Right lobe of liver (tissue), 6 donors: ENCODE data around the gene ROR2. TPM values are rescaled to one million over a fixed set of nuclear protein-coding genes. Genes with fewer than 3 reads are reported as not detected.

ENCODE experiments used
- ATAC-seq, 4 donors: fragments of 200-7000 bp; cut with Tn5 transposase; one replicate each; pipeline ENCODE4 v1.9.1; 2020; ENCODE audit warnings: mild to moderate bottlenecking in 4 of 4, moderate library complexity in 4 of 4
- DNase-seq, 3 donors: peaks; one replicate each; pipeline ENCODE4 v3.0.0-alpha.2; 2020
- H3K27ac ChIP-seq, 3 donors: fragments of 200-600 bp; one replicate each; pipeline ENCODE4 v1.8.0; 2022
- H3K27me3 ChIP-seq, 2 donors: fragments of 200-600 bp; one replicate each; pipeline ENCODE4 v1.8.0; 2022
- H3K36me3 ChIP-seq, 4 donors: fragments of 200-600 bp; sonication (generic) in 1 of 4; one replicate each; pipeline versions ENCODE4 v1.5.1 to v1.8.0; 2017 to 2022; ENCODE audit warnings: control low read depth in 1 of 4
- H3K4me1 ChIP-seq, 4 donors: fragments of 200-600 bp; sonication (generic) in 1 of 4; one replicate each; pipeline versions ENCODE4 v1.5.1 to v1.8.0; 2017 to 2022; ENCODE audit warnings: control low read depth in 1 of 4
- H3K4me3 ChIP-seq, 3 donors: fragments of 200-600 bp; one replicate each; pipeline ENCODE4 v1.8.0; 2022
- H3K9me3 ChIP-seq, 4 donors: fragments of 200-600 bp; sonication (generic) in 1 of 4; one replicate each; pipeline versions ENCODE4 v1.5.1 to v1.8.0; 2017 to 2022; ENCODE audit warnings: control low read depth in 1 of 4
- POLR2A ChIP-seq: fragments of 450-650 bp; IDR thresholded peaks from one replicate; pipeline ENCODE4 v1.6.1; 2017; ENCODE audit warnings: antibody characterized with exemption, mild to moderate bottlenecking
- WGBS: methylation state at CpG from one replicate; pipeline ENCODE4 v1.1.6; 2018; ENCODE audit warnings: low coverage, low lambda C conversion rate; ENCODE audit not compliant: insufficient coverage; ENCODE audit errors: missing lambda C conversion rate; 5-methylcytosine and 5-hydroxymethylcytosine counted together
- intact Hi-C, 2 donors: fragments of 100-400 bp; cut with DNase I; formaldehyde crosslinking; loops; one replicate each; pipeline versions ENCODE4 v1.11.2 to v1.14.1; 2022
- total RNA-seq, 6 experiments: library from RNA; depleted of rRNA in 2 of 6; stranded (reverse); fragments of >200 nt in 2 of 6; fragmentation: NEBNext Ultra II Directional in 3 of 6; extraction: Animal tissue kit (Norgen Biotek cat#: 25700) in 3 of 6; gene quantifications; one replicate each; pipeline versions ENCODE4 v1.1.0 to v1.2.4, GENCODE V29; 2016 to 2023
- TF ChIP-seq, protein P1 (sequence below), 4 donors: fragments of 200-600 bp in 3 of 4; fragments of 450-650 bp in 1 of 4; IDR thresholded peaks; one replicate each; pipeline versions ENCODE4 v1.5.1 to v1.8.0; 2016 to 2022; ENCODE audit warnings: antibody characterized with exemption in 4 of 4, mild to moderate bottlenecking in 2 of 4
- donor health status: DM: no; HTN: yes; CAD: no.
- donor health status: DM: no; HTN: no; CAD: no.
- donor health status: DM: no; HTN: no; CAD: no.
- donor health status: DM: no; HTN: yes; CAD: no.
- donor health status: DM: no; HTN: yes; CAD: no.

The ROR2 gene
- total RNA-seq, 6 experiments from 2014 or later = 0.12 to 1.2 (median 0.49) TPM; not detected in 1

DNA sequence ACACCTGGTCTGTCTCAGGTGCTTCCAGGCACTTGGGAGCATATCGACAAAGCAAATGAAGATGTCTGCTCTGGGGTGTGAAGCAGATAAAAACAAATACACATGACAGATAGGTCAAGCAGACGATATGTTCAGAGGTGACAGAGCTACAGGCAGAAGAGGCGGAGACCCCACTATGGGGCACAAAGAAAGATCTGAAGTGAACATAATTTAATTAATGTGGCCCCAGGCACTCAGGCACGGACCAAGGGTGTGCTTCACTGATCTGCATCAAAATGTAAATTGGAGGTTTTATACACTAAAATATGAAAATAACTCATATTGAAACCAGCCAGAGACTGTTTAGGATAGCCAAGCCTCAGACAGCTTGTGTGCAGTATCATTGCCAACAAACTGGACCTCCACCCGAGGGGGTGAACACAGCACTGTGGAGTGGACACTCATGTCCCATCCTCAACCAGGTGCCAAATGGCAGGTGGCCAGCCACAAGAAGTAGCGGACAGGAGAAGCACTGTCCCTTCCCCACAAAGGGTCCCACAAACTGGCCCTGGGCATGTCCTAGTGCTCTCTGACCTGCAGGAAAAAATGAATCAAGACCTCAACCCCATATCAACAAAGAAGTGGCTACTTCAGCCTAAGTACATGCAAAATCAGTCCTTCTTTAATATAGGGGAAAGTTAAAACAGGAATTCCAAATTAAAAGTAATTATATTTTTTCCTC is 29.2 kb downstream of the ROR2 start:
- Histone ChIP-seq H3K27ac (no peak overlapping the region), H3K9me3 (no peaks in the 10 kb centered on the region), H3K4me1 (no peaks in the 10 kb centered on the region), H3K27me3 (no peaks in the 10 kb centered on the region), H3K36me3 (no peaks in the 10 kb centered on the region), H3K4me3 (no peak overlapping the region)
- no peak for ATAC-seq
- intact Hi-C loops = no loop called here
- WGBS = 38% methylated on average over 4 of the region's 6 CpGs
- no peak for TF ChIP-seq POLR2A
- TF ChIP-seq, protein P1, sequence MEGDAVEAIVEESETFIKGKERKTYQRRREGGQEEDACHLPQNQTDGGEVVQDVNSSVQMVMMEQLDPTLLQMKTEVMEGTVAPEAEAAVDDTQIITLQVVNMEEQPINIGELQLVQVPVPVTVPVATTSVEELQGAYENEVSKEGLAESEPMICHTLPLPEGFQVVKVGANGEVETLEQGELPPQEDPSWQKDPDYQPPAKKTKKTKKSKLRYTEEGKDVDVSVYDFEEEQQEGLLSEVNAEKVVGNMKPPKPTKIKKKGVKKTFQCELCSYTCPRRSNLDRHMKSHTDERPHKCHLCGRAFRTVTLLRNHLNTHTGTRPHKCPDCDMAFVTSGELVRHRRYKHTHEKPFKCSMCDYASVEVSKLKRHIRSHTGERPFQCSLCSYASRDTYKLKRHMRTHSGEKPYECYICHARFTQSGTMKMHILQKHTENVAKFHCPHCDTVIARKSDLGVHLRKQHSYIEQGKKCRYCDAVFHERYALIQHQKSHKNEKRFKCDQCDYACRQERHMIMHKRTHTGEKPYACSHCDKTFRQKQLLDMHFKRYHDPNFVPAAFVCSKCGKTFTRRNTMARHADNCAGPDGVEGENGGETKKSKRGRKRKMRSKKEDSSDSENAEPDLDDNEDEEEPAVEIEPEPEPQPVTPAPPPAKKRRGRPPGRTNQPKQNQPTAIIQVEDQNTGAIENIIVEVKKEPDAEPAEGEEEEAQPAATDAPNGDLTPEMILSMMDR (IDR thresholded peaks at IDR 0.05) = no peak
- DNase-seq = no peak

DNA sequence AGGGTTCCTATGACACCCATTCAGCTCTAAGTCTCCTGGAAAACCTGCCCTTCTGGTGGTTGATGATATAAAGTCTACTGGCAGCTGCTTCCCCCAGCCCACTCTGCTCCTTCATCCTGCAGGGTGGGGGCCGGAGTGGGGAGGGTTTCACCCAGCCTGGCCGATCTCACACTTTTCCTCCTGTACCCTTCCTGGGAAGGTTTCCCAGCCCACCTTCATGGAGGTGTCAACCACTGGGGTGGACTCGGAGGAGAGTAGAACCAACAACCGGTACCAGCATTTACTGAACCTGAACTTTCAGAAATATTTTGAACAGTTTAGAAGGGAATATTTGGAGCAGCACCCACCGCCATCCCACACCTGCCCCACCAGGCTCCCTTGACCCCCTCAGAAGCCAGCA is 30.4 kb downstream of the ROR2 start:
- H3K27me3 ChIP-seq = no peaks in the 10 kb centered on the region
- no peak for TF ChIP-seq POLR2A
- TF ChIP-seq, protein P1 (IDR thresholded peaks at IDR 0.05) = no peak
- no peaks in the 10 kb centered on the region for H3K36me3 ChIP-seq
- no peaks in the 10 kb centered on the region for H3K4me1 ChIP-seq
- H3K4me3 ChIP-seq = no peak overlapping the region
- no peaks in the 10 kb centered on the region for H3K9me3 ChIP-seq
- intact Hi-C loops = no loop called here
- ATAC-seq = no peak
- no peak for DNase-seq
- WGBS = 77% methylated on average over 5 of the region's 5 CpGs
- H3K27ac ChIP-seq = no peak overlapping the region

DNA sequence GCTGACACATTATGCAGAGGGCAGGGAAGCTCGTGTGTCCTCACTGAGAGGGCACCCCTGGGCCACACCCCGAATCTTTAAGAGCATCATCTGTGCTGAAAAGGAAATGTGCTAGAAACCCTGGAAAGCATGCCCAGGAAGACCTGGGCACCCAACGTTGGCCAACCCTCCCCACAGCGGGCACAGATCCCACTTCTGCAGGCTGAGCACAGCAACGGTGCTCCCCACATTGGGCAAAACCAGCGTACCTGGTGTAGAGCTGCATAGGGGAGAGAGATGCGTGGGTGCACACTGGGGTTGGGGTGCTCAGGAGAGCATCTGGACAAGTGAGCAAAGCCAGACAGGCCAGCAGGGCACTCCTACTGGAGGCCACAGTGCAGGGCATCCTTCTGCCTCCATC is 32.6 kb downstream of the ROR2 start:
- WGBS = 77% methylated on average over 6 of the region's 7 CpGs
- intact Hi-C loops = no loop called here
- Histone ChIP-seq H3K27me3 (no peaks in the 10 kb centered on the region), H3K9me3 (no peaks in the 10 kb centered on the region), H3K4me3 (no peak overlapping the region), H3K27ac (no peak overlapping the region), H3K4me1 (no peaks in the 10 kb centered on the region), H3K36me3 (no peaks in the 10 kb centered on the region)
- no peak for DNase-seq
- no peak for ATAC-seq
- TF ChIP-seq, protein P1 (IDR thresholded peaks at IDR 0.05) = no peak
- no peak for TF ChIP-seq POLR2A

DNA sequence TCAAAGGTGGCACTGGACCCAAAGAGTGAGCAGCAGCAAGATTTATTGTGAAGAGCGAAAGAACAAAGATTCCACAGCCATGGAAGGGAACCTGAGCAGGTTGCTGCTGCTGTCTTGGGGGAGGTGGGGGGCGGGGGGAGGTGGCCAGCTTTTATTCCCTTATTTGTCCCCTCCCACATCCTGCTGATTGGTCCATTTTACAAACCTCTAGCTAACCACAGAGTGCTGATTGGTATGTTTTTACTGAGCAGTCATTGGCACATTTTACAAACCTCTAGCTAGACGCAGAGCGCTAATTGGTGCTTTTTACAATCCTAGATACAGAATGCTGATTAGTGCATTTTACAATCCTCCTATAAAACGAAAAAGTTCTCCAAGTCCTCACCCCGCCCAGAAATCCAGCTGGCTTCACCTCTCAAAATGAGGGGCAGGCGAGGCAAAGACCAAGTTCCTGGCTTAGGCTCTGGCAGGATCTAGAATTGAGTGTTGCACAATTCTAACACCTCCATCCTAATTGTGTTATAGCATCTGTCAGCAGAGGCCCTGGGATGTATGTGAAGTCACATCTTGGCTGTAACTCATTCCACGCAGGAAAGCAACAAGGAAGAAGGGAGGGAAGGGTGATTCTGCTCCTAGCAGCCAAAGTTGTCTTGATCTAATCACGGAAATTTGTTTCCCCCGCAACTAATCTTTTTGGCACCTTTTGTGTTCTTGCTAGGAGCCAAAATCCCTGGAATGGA is 34.3 kb downstream of the ROR2 start:
- no peaks in the 10 kb centered on the region for H3K9me3 ChIP-seq
- TF ChIP-seq, protein P1 (IDR thresholded peaks at IDR 0.05) = no peak
- TF ChIP-seq POLR2A = no peak
- 50% methylated on average over 9 of the region's 10 CpGs for WGBS
- intact Hi-C loops = no loop called here
- no peaks in the 10 kb centered on the region for H3K27me3 ChIP-seq
- DNase-seq (no peak), ATAC-seq (no peak)
- H3K4me1 ChIP-seq = no peaks in the 10 kb centered on the region
- no peak overlapping the region for H3K27ac ChIP-seq
- no peaks in the 10 kb centered on the region for H3K36me3 ChIP-seq
- no peak overlapping the region for H3K4me3 ChIP-seq
